NT2/D1 (cell line): ENCODE results near the gene AP5S1.

Experiments used
- SUZ12 ChIP-seq: IDR thresholded peaks from 2 replicates; pipeline ENCODE4 v1.6.1; 2011; ENCODE audit not compliant: insufficient read length, insufficient read depth; ENCODE audit errors: extremely low read depth
- YY1 ChIP-seq: IDR thresholded peaks from 2 replicates; pipeline ENCODE4 v1.6.1; 2011; ENCODE audit not compliant: insufficient read length, insufficient read depth
- ZNF274 ChIP-seq: IDR thresholded peaks from 2 replicates; pipeline ENCODE4 v1.6.1; 2011; ENCODE audit warnings: mild to moderate bottlenecking, low read depth, low read length

DNA sequence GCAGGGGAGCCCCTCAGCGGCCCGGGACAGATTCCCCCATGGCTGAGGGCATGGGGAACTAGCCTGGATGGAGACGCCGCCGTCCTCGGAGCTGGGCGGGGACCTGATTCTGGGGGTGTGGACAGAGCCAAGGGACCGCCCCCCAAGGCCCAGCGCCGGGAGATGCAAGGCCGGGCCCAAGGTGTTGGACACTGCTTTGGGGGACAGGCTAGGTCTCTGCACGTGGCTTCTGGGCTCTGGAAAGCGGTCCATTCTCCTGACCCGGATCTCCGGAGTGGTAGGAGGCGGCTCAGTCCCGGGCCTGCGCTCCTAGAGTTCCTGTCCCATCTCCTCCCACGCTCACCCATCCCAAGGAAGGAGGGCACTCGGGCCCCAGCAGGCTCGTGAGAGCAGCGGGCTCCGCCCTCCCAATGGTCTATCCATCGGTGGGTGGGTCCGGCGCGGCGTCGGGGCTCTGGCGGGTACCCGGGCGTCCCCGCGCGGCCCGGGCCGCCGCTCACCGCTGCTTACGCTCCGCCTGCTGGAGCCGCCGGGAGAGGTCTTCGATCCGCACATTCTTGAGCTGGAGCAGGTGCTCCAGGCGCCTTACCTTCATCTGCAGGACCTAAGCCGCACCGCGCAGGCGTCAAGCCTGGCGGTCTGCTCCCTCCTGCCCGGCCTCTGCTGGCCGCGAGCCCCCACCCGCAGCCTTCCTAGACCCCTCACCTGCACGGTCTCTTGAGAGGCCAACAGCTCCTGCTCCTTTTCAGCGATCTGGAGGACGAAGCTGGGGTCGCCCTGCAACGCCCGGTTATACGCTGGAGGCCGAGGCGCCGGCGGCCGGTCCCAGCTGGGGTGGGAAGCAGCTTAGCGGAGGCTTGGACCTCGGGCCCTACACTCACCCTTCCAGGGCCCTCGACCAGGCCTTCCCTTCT is 42.4 kb upstream of the AP5S1 start:
- TF ChIP-seq ZNF274 = no peak
- peak; percentile 47 for TF ChIP-seq SUZ12
- no peak for TF ChIP-seq YY1
